ENCODE data around the gene TYW1. TPM values are rescaled to one million over a fixed set of nuclear protein-coding genes. Genes with fewer than 3 reads are reported as not detected.
"Not testable (repeated sequence)": the region's sequence is repeated elsewhere in the genome, so short reads cannot be mapped to it uniquely, and the experiment has no call there.

The TYW1 gene
- total and polyA plus RNA-seq, 12 donors, result 9.7 to 45.4 (median 22.6) TPM

GRCh38 chr7:67191002-67191720 is 194.5 kb downstream of the TYW1 start:
- H3K4me3 ChIP-seq; H3K27me3 ChIP-seq; H3K9me3 ChIP-seq (replicated peaks in 1 of 3); DNase-seq; intact Hi-C loops (cut with DNase I); H3K36me3 ChIP-seq (replicated peaks in 1 of 2); H3K27ac ChIP-seq: not testable (repeated sequence)
- WGBS, 4 donors, result 85 to 100% (median 92%) methylated on average over 4 to 5 of the region's 5 CpGs
- H3K4me1 ChIP-seq (replicated peaks in 1 of 2), result peaks cover 10 to 14% of the 10 kb centered on the region in 2 donors

- intact Hi-C loops (cut with DNase I); H3K9me3 ChIP-seq (replicated peaks in 1 of 3); H3K4me3 ChIP-seq; H3K36me3 ChIP-seq (replicated peaks in 1 of 2); H3K27me3 ChIP-seq; DNase-seq; H3K27ac ChIP-seq: not testable (repeated sequence)
- H3K4me1 ChIP-seq (replicated peaks in 1 of 2), result peaks cover 10 to 14% of the 10 kb centered on the region in 2 donors
- WGBS, 4 donors, result 72 to 89% (median 79%) methylated on average over 4 to 5 of the region's 5 CpGs
These were observed 195.6 kb downstream of the TYW1 start for GRCh38 chr7:67192123-67192702.

GRCh38 chr7:67192889-67193613 is 196.4 kb downstream of the TYW1 start:
- intact Hi-C loops (cut with DNase I); H3K36me3 ChIP-seq (replicated peaks in 1 of 2); H3K27me3 ChIP-seq; H3K4me3 ChIP-seq; H3K9me3 ChIP-seq (replicated peaks in 1 of 3): not testable (repeated sequence)
- peak overlapping the region in 3 of 5 donors; percentile 49 to 60 (median 58) for H3K27ac ChIP-seq
- peaks cover 10 to 14% of the 10 kb centered on the region in 2 donors for H3K4me1 ChIP-seq (replicated peaks in 1 of 2)
- DNase-seq, result peak in 6 of 7 donors; percentile 43 to 83 (median 66)
- peak in 1 of 6 experiments; percentile 5 for TF ChIP-seq CTCF (IDR thresholded peaks at IDR 0.05)
- WGBS, 4 donors, result 40 to 46% (median 44%) methylated on average over 11 of the region's 11 CpGs

- H3K9me3 ChIP-seq (replicated peaks in 1 of 3); DNase-seq; H3K27me3 ChIP-seq; intact Hi-C loops (cut with DNase I); H3K4me3 ChIP-seq; H3K36me3 ChIP-seq (replicated peaks in 1 of 2); H3K27ac ChIP-seq: not testable (repeated sequence)
- peaks cover 10 to 14% of the 10 kb centered on the region in 2 donors for H3K4me1 ChIP-seq (replicated peaks in 1 of 2)
- 85 to 90% (median 87%) methylated on average over 2 of the region's 2 CpGs for WGBS, 4 donors
These were observed 199.5 kb downstream of the TYW1 start for GRCh38 chr7:67196176-67196575.

- intact Hi-C loops (cut with DNase I); H3K27me3 ChIP-seq; DNase-seq; H3K9me3 ChIP-seq (replicated peaks in 1 of 3); H3K4me3 ChIP-seq; H3K27ac ChIP-seq; H3K36me3 ChIP-seq (replicated peaks in 1 of 2); H3K4me1 ChIP-seq (replicated peaks in 1 of 2): not testable (repeated sequence)
- WGBS, 4 donors, result 80 to 96% (median 90%) methylated on average over 8 to 9 of the region's 9 CpGs
These were observed 202.4 kb downstream of the TYW1 start for GRCh38 chr7:67198865-67199526.

GRCh38 chr7:67205772-67206171 is 209.1 kb downstream of the TYW1 start:
- peaks cover 9 to 13% of the 10 kb centered on the region in 2 donors for H3K4me1 ChIP-seq (replicated peaks in 1 of 2)
- intact Hi-C loops (cut with DNase I); H3K36me3 ChIP-seq (replicated peaks in 1 of 2); H3K4me3 ChIP-seq; H3K9me3 ChIP-seq (replicated peaks in 1 of 3); H3K27me3 ChIP-seq; H3K27ac ChIP-seq: not testable (repeated sequence)
- WGBS, 4 donors, result 30 to 47% (median 42%) methylated on average over 1 to 2 of the region's 2 CpGs
- peak in 4 of 7 donors; percentile 22 to 50 (median 43) for DNase-seq

All from adrenal gland (tissue), 12 donors.